Activated CD4-positive, alpha-beta T cell treated with anti-CD3 and anti-CD28 coated beads, Interleukin-2, amount 10 ng/mL, durations not matched to agents 7 days and 5 days (primary cell): ENCODE data around the gene NOX3. TPM values are rescaled to one million over a fixed set of nuclear protein-coding genes. Genes with fewer than 3 reads are reported as not detected.

Source experiments
- CTCF ChIA-PET: fragments of 350-600 bp; sonication (Branson Sonifier 250); formaldehyde crosslinking; loops from one replicate; lab custom pipeline; 2021; ENCODE audit warnings: antibody characterized with exemption; lab: Charles Lee
- POLR2A ChIA-PET: fragments of 350-600 bp; sonication (Branson Sonifier 250); formaldehyde crosslinking; loops from one replicate; lab custom pipeline; 2021; ENCODE audit warnings: antibody characterized with exemption; lab: Charles Lee
- DNase-seq: peaks from one replicate; pipeline ENCODE4 v3.0.0-alpha.2; 2020
- H3K27ac Mint-ChIP-seq: one replicate; pipeline ENCODE4 v1.8.0; 2021; ENCODE audit warnings: mild to moderate bottlenecking, moderate library complexity, mixed read lengths
- H3K27me3 Mint-ChIP-seq: one replicate; pipeline ENCODE4 v1.8.0; 2021; ENCODE audit warnings: mixed read lengths
- H3K36me3 Mint-ChIP-seq: one replicate; pipeline ENCODE4 v1.8.0; 2021; ENCODE audit warnings: low read depth, mixed read lengths
- H3K4me1 Mint-ChIP-seq: one replicate; pipeline ENCODE4 v1.8.0; 2021; ENCODE audit warnings: mixed read lengths
- H3K4me3 Mint-ChIP-seq: one replicate; pipeline ENCODE4 v1.8.0; 2021; ENCODE audit warnings: mild to moderate bottlenecking, moderate library complexity, mixed read lengths
- H3K9me3 Mint-ChIP-seq: one replicate; pipeline ENCODE4 v1.8.0; 2021; ENCODE audit warnings: mixed read lengths
- total RNA-seq, 2 experiments: library from RNA; stranded (reverse); gene quantifications; one replicate each; pipeline ENCODE4 v1.2.3, GENCODE V29; 2021

Gene NOX3
- total RNA-seq, 2 experiments from 2014 or later: not detected

DNA sequence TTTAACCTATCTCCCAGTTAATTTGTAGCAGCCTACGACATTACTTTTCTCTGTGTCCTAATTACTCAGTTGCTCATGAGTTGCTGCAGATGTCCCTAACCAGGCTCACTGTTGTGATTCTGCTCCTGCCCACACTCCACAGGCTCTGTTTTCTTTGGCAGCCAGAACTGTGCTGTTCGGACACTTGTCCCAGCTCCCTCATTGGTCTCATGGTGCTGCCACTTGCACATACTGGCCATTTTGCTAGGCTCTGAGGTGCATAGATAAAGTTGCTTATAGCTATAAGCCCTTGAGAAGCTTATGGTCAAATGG, 55.0 kb downstream of the NOX3 start:
- POLR2A ChIA-PET: no interaction called here
- H3K9me3 Mint-ChIP-seq: no peaks in the 10 kb centered on the region
- H3K4me1 Mint-ChIP-seq: no peaks in the 10 kb centered on the region
- no peak overlapping the region for H3K27ac Mint-ChIP-seq
- no peak for DNase-seq
- H3K36me3 Mint-ChIP-seq: no peaks in the 10 kb centered on the region
- no peak overlapping the region for H3K4me3 Mint-ChIP-seq
- CTCF ChIA-PET: interaction anchor here (0.8 to 1.6 kb wide), 3 partner anchors 11 to 26 kb away, joined by 3 read pairs; no protein-coding TSS in a partner anchor
- no peaks in the 10 kb centered on the region for H3K27me3 Mint-ChIP-seq

DNA sequence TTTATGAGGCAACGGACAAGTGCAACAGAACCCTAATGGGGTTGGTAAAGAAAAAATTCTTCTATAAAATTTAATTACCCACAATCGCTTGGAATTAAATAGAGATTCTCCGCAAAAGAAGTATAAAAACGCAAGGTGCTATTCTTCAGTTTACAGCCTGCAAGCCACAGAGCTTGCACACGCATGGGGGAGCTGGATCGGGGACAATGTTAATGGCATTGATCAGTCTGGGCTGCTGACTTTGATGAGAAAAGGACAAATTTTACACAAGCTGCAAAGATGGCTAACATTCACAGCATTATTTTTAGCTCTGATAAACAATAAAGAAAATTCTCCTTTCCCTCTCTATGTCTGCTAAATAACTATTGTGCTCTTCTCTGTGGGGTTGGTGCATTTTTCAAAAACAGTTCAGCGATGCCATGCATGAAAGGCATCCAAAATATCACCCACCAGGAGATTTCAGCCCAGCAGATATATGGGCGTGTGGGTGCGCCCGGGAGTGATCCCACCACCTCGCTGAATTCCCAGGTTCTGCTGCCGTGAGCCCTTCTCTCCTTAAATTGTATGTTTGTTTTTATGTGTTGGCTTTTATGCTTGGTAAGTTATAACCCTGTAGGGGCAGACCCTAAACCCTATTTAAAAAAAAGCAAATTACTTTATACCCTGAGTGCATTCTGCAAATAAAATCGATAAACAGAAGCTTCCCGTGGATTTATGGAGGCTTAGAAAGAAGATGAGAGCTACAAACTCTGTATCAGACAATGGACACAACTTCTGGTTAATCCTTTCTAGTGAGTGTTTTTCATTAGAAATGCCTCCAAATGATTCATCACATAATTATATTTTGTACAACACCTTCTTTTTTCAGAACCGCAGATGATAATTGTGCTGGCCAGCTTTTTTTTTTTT, 55.6 kb downstream of the NOX3 start:
- ChIA-PET CTCF (interaction anchor here (0.8 to 1.6 kb wide), 3 partner anchors 12 to 27 kb away, joined by 3 read pairs; no protein-coding TSS in a partner anchor), POLR2A (no interaction called here)
- Mint-ChIP-seq H3K27me3 (no peaks in the 10 kb centered on the region), H3K9me3 (no peaks in the 10 kb centered on the region), H3K36me3 (no peaks in the 10 kb centered on the region), H3K4me1 (no peaks in the 10 kb centered on the region), H3K27ac (no peak overlapping the region), H3K4me3 (no peak overlapping the region)
- DNase-seq: no peak

DNA sequence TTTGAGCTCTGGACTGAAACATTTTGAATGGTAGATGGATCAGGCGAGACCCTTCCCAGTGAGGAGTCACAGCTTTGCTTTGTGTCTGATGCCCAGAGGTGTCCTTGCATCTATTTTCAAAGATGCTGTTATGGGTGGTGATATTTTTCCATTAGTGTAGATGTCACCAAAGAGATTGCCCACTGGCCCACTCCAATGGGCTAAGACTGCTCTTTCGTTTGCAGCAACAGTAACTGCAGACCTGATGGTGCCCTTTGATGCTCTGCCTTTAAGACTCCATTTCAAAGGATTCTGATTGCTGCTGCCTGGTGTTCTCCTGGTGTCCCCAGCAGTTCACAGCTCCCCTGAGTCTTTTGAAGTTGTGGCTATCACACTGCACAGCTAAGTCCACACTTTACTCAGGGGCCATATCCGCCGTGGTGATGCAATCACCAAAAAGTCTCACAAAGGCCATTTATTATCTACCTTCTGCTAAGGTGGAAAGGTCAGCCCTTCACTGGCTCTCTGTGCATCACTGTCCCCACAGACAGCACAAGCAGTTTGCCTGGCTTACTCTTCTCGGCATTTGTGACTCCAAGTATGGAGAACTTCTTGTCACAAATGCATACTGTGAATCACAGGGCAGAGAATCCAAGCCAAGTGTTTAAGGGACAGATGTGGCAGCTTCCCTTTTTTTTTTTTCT, 56.4 kb downstream of the NOX3 start:
- Mint-ChIP-seq H3K9me3 (no peaks in the 10 kb centered on the region), H3K4me1 (no peaks in the 10 kb centered on the region), H3K4me3 (no peak overlapping the region), H3K27me3 (no peaks in the 10 kb centered on the region), H3K27ac (no peak overlapping the region), H3K36me3 (no peaks in the 10 kb centered on the region)
- no peak for DNase-seq
- ChIA-PET POLR2A (no interaction called here), CTCF (no interaction called here)

DNA sequence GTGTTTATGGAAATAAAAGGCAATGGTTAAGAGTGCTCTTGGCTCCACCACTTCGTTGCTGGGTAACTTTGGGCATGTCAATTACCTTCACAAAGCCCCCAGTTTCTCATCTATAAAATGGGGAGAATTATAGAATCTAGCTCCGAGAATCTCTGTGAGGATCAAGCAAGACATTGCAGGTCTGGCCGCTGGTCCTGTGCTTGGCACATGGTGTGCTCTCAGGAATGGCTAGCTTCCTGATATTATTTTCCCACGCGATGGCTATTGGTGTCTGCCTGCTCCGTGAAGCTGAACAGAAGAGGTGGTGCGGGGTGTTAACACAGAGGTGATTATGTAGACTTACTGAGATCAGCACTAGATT, 57.0 kb downstream of the NOX3 start:
- DNase-seq: no peak
- no peaks in the 10 kb centered on the region for H3K36me3 Mint-ChIP-seq
- no peak overlapping the region for H3K27ac Mint-ChIP-seq
- POLR2A ChIA-PET: no interaction called here
- no peak overlapping the region for H3K4me3 Mint-ChIP-seq
- H3K9me3 Mint-ChIP-seq: no peaks in the 10 kb centered on the region
- no peaks in the 10 kb centered on the region for H3K27me3 Mint-ChIP-seq
- no peaks in the 10 kb centered on the region for H3K4me1 Mint-ChIP-seq
- CTCF ChIA-PET: interaction anchor here (0.7 kb wide), 1 partner anchor 10 kb away, joined by 3 read pairs; no protein-coding TSS in a partner anchor

DNA sequence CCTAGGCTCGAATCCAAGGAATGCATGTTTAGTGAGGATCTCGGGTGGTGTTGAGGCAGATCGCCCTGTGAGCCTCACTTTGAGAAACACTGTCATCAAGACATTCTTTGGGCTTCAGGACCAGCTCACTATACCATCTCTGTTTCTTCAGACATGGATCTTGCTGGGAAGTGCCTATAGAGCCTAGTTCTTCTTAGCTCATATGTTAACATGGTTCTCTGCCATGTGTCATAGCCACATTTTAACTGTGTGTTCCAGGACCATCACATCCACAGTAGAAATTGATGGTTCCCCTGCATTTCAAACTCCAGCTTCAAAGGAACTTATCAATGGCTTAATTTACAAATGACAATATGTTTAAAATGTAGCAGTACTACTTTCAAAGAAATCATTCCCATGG, 57.4 kb downstream of the NOX3 start:
- CTCF ChIA-PET: interaction anchor here (0.7 kb wide), 1 partner anchor 10 kb away, joined by 3 read pairs; no protein-coding TSS in a partner anchor
- POLR2A ChIA-PET: no interaction called here
- Mint-ChIP-seq H3K27me3 (no peaks in the 10 kb centered on the region), H3K4me1 (no peaks in the 10 kb centered on the region), H3K27ac (no peak overlapping the region), H3K4me3 (no peak overlapping the region), H3K36me3 (no peaks in the 10 kb centered on the region), H3K9me3 (no peaks in the 10 kb centered on the region)
- DNase-seq: no peak

DNA sequence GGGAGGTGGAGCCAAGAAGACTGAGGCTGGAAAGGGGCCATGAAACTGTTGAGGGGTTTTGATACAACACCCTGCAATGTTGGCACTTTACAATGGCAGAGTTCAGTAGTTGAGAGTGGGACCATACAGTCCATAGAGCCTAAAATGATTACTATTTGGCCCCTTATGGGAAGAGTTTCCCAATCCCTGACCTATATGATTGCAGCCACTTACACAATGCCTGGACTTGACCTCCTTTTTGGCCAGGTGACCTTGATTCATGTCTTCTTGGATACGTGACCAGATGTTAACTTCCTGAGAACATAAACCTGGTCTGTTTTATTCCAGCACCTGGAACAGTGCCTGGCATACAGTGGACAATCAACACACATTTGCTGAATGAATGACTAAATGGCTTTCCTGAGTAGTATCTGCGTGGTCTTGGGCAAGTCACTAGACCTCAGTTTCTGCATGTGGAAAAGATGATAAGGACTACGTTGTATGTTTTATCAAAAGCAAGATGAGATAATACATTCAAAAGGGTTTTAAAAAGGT, 58.4 kb downstream of the NOX3 start:
- no peaks in the 10 kb centered on the region for H3K9me3 Mint-ChIP-seq
- H3K27ac Mint-ChIP-seq: no peak overlapping the region
- H3K4me3 Mint-ChIP-seq: no peak overlapping the region
- no peak for DNase-seq
- H3K27me3 Mint-ChIP-seq: no peaks in the 10 kb centered on the region
- H3K4me1 Mint-ChIP-seq: no peaks in the 10 kb centered on the region
- H3K36me3 Mint-ChIP-seq: no peaks in the 10 kb centered on the region
- ChIA-PET CTCF (no interaction called here), POLR2A (no interaction called here)

DNA sequence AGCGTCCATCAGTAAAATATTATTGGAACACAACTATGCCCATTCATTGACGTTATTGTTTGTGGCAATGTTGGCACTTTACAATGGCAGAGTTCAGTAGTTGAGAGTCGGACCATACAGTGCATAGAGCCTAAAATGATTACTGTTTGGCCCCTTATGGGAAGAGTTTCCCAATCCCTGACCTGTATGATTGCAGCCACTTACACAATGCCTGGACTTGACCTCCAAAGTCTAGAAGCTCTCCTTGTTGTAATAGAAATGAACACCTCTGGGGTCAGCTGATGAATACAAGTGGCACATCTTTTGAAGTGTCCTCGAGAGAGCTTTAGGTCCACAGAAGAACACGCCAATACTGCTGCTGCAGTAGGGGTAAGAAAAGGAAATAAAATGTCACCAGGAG, 59.0 kb downstream of the NOX3 start:
- Mint-ChIP-seq H3K27ac (no peak overlapping the region), H3K27me3 (no peaks in the 10 kb centered on the region), H3K36me3 (no peaks in the 10 kb centered on the region), H3K4me1 (no peaks in the 10 kb centered on the region), H3K4me3 (no peak overlapping the region), H3K9me3 (no peaks in the 10 kb centered on the region)
- CTCF ChIA-PET: no interaction called here
- POLR2A ChIA-PET: no interaction called here
- no peak for DNase-seq

DNA sequence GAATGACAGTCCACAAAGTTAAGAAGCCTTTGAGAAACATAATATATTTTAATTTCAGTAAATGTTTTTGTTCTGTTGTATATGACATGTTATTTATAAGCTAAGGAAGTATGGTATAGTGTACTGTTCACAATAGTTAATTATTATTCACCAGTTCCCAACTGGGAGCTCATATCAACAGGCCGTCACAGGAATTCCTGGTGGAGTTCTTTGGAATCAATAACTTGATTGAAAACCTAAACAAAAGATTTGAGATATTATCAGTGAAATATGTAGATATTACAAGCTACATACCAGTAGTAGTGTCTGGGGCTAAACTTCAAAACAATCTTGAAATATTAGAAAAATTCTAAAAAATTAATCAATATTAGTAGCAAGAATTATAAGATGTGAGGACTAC, 60.3 kb downstream of the NOX3 start:
- Mint-ChIP-seq H3K27me3 (no peaks in the 10 kb centered on the region), H3K36me3 (no peaks in the 10 kb centered on the region), H3K27ac (no peak overlapping the region), H3K4me3 (no peak overlapping the region), H3K4me1 (no peaks in the 10 kb centered on the region), H3K9me3 (no peaks in the 10 kb centered on the region)
- POLR2A ChIA-PET: no interaction called here
- CTCF ChIA-PET: no interaction called here
- no peak for DNase-seq

DNA sequence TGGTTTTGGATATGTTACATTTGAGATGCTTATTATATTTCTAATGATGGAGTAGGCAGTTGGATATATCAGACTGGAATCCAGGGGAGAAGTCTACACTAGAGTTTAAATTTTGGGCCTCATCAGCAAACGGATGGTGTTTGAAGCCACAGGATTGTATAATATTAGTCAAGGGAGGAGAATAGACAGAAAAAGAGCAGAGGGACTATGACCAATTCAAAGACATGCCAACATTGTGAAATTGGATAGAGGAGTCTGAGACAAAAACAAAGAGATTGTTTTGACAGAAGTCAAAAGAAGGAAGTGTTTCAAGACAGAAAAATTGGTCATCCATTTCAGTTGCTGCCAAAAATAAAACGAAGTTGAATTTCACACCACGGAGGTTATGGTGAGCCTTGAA, 66.5 kb downstream of the NOX3 start:
- H3K36me3 Mint-ChIP-seq: no peaks in the 10 kb centered on the region
- no peak overlapping the region for H3K4me3 Mint-ChIP-seq
- H3K4me1 Mint-ChIP-seq: no peaks in the 10 kb centered on the region
- ChIA-PET CTCF (interaction anchor here (1.1 kb wide), 1 partner anchor 9 kb away, joined by 3 read pairs; no protein-coding TSS in a partner anchor), POLR2A (no interaction called here)
- H3K9me3 Mint-ChIP-seq: peaks cover 9% of the 10 kb centered on the region
- no peak overlapping the region for H3K27ac Mint-ChIP-seq
- DNase-seq: no peak
- no peaks in the 10 kb centered on the region for H3K27me3 Mint-ChIP-seq

DNA sequence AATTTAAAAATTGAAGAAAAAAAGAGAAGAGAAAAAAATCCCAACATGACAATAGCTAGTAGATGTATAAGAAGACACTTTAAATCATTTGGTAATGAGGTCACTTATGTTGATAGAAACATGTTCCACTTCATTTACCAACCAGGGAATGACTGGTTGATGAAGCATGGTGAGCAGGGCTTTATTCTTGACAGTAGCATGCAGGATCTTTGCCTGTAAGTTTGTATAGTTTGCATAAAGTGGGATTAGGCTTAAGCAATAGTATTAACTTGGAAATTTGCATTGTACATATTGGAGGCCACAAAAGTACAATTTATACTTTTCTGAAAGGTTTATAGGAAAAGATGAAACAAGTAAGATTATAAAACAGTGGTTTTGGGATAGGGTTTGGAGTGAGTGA, 67.0 kb downstream of the NOX3 start:
- no peaks in the 10 kb centered on the region for H3K36me3 Mint-ChIP-seq
- no peak overlapping the region for H3K27ac Mint-ChIP-seq
- no peaks in the 10 kb centered on the region for H3K27me3 Mint-ChIP-seq
- POLR2A ChIA-PET: no interaction called here
- H3K4me1 Mint-ChIP-seq: no peaks in the 10 kb centered on the region
- CTCF ChIA-PET: interaction anchor here (1.1 kb wide), 1 partner anchor 10 kb away, joined by 3 read pairs; no protein-coding TSS in a partner anchor
- peaks cover 9% of the 10 kb centered on the region for H3K9me3 Mint-ChIP-seq
- no peak overlapping the region for H3K4me3 Mint-ChIP-seq
- no peak for DNase-seq

DNA sequence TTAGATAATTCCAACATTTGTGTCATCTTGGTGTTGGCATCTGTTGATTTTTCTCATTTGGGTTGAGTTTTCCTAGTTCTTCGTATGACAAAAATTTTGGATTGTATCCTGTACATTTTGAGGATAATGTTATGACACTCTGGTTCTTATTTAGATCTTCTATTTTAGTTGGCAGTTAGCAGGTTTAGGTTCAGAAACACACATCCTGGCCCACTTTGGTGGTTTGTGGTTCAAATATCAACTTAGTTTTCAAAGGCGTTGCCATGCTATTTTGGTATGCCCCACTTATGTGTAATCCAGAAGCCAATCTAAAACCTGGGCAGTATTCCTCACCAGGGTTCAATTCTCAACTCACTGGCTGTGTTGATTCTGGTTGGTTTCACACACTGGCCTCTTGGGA, 68.2 kb downstream of the NOX3 start:
- Mint-ChIP-seq H3K27ac (no peak overlapping the region), H3K36me3 (no peaks in the 10 kb centered on the region), H3K4me1 (no peaks in the 10 kb centered on the region), H3K4me3 (no peak overlapping the region), H3K9me3 (peaks cover 9% of the 10 kb centered on the region), H3K27me3 (no peaks in the 10 kb centered on the region)
- DNase-seq: no peak
- ChIA-PET POLR2A (no interaction called here), CTCF (no interaction called here)

DNA sequence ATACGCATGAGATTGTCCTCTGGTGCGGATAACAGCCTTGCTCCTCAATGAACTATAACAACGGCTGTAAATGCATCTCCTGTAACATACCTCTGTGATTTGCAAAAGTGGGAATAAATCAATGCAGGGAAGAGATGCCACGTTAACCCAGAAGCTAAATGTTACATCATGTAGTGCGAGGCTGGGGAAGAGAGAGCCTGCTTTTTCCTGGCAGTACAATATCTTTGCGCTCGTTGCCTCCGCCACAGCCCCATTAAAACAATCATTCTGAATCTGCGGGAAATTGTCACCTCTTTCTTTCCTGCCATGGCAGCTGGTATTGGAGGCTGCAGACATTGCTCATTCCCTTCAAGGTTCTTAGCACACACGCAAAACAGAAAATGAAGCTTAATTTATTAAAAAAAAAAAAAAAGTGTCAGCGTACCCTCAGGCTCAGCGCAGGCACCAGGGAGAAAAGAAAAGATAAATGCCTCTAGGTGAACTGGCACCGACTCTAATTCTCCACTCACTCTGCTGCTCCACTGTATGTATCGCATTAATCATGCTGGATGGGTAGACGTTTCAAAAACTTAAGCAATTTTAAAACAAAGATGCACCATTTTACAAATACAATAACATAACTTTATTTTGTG, 71.2 kb downstream of the NOX3 start:
- ChIA-PET CTCF (no interaction called here), POLR2A (no interaction called here)
- no peak overlapping the region for H3K4me3 Mint-ChIP-seq
- peaks cover 6% of the 10 kb centered on the region for H3K9me3 Mint-ChIP-seq
- no peaks in the 10 kb centered on the region for H3K36me3 Mint-ChIP-seq
- no peak overlapping the region for H3K27ac Mint-ChIP-seq
- no peak for DNase-seq
- no peaks in the 10 kb centered on the region for H3K4me1 Mint-ChIP-seq
- H3K27me3 Mint-ChIP-seq: no peaks in the 10 kb centered on the region

DNA sequence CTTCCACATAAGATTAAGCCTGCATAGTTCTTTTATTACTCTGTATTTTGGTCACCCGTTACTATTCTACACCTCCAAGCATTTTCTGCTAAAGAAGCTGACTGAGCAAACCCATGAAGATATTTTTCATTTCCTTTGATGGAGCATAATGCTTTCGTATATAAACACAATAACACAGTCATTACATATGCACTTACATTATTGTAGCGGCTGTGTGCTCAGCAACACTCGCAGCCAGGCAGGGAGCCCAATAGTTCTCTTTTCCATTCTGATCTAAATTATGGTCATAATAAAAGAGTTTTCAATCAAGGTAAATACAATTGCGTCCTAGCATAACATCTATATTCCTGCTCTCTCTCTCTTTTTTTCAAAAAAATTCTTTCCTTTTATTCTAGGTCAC, 71.7 kb downstream of the NOX3 start:
- H3K4me1 Mint-ChIP-seq: no peaks in the 10 kb centered on the region
- POLR2A ChIA-PET: no interaction called here
- H3K9me3 Mint-ChIP-seq: peaks cover 6% of the 10 kb centered on the region
- CTCF ChIA-PET: interaction anchor here (1.5 kb wide), 1 partner anchor 17 kb away, joined by 3 read pairs; no protein-coding TSS in a partner anchor
- H3K27me3 Mint-ChIP-seq: no peaks in the 10 kb centered on the region
- no peaks in the 10 kb centered on the region for H3K36me3 Mint-ChIP-seq
- H3K4me3 Mint-ChIP-seq: no peak overlapping the region
- H3K27ac Mint-ChIP-seq: no peak overlapping the region
- DNase-seq: no peak
